T-helper 17 cell (primary cell): Measurements from ENCODE around the gene G3BP1. TPM values are rescaled to one million over a fixed set of nuclear protein-coding genes. Genes with fewer than 3 reads are reported as not detected.

Experiments
- total RNA-seq, 4 donors: library from RNA in 2 of 4; stranded (reverse) in 2 of 4; gene quantifications; one replicate each; pipeline ENCODE4 v1.2.3 and lab custom pipeline; 2022 to 2026

G3BP1 gene
- total RNA-seq, 2 donors from 2014 or later: 115 to 117 TPM

Other genes starting within 250 kb of the G3BP1 start
- not detected for gene FAT2, start 180.6 kb upstream of the G3BP1 start, total RNA-seq
- 100 to 1,000 TPM in 1 of 2 donors, 10 to 100 TPM in 1; 12.5 to 494 TPM for gene SPARC, start 85.0 kb upstream of the G3BP1 start, total RNA-seq
- gene ATOX1, start 13.3 kb upstream of the G3BP1 start, total RNA-seq: 10 to 100 TPM; 24.3 to 26.1 TPM
- gene GLRA1, start 152.9 kb downstream of the G3BP1 start, total RNA-seq: not detected